Measurements from ENCODE around the gene OR52A1.
"Not testable (repeated sequence)": the region's sequence is repeated elsewhere in the genome, so short reads cannot be mapped to it uniquely, and the experiment has no call there.

Gene OR52A1

DNA sequence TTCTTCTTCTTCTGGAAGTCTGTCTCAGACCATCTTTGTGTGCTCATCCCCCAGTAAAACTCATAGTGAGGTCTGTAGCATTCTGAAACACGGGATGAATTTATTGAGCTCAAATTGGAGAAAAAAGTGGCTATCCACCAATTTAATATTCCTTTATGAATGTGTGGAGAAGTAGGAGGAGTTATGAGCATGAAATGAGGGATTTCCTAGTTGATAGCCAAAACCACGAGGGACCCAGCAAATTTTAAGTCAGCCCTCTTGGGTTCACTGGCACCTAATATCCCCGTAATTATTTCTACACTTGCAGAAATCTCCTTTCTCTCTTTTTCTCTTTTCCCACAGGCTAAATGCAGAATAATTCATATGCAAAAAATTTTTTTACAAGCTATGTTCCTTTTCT lies at the start of gene OR52A1:
Gene OR52A1 (minus strand): TSS at position 101 of the 400 bp plus-strand sequence. CDS start 2,388 bp downstream, outside the sequence.
- no peak for DNase-seq (ENCODE audit: low read depth, low spot score)

DNA sequence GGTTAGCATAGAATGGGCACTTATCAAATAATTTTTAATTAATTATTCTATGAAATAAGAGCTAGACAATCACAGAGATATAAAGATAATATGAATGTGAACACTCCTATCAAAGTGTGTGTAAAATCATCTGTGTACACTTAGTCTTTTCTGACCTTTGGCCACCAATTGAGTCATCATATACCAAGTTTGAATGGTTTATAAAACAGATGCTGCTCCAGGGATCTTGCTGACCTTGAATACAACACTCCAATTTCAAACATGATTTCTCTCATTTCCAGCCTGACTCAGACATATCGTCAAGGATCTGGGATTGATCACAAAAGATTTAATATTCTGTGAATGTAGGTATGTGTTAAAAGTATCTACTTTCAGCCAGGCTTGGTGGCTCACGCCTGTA lies 48.8 kb upstream of the OR52A1 start:
- no peak for DNase-seq (ENCODE audit: low read depth, low spot score)

DNA sequence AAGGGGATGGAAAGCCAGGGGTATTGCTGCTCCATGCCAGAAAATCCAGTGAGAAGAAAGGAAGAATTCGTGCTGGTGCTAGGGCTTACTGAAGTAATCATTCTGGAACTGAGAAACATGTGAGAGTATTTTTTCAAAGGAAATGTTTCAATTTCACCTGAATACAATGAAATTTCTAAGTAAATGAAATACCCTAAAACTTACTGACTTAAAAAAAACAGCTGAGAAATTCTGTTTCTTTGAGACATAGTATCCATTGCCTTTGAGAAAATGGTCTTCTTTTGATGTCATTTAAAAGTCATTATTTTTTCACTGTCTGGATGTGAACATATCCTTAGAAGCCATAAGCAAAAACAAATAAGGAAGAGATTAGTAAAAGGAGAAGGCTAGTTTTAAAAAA lies 46.0 kb upstream of the OR52A1 start, which contains the start of gene OR51V1:
Gene OR51V1 (minus strand): TSS at position 101 of the 400 bp plus-strand sequence. CDS start 0 bp downstream, at position 101.
- no peak for DNase-seq (ENCODE audit: low read depth, low spot score)

DNA sequence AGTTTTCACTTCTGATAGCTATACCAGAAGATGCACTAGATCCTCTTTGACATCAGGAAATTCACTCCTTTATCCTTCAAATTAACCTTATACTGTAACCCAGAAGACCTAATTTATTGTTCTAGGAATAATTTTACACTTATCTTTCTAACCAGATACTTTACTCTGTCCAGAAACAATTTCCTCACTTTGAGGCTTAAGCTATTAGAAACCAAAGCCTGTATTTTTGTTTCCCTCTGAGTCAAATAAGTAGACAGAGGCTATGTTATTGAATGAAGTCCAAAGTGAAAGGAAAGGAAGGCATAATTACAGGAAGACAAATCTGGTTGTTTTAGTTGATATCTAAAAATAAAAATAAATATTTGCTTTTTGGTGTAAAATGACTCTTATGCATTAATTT lies 43.7 kb upstream of the OR52A1 start:
- no peak for DNase-seq (ENCODE audit: low read depth, low spot score)

DNA sequence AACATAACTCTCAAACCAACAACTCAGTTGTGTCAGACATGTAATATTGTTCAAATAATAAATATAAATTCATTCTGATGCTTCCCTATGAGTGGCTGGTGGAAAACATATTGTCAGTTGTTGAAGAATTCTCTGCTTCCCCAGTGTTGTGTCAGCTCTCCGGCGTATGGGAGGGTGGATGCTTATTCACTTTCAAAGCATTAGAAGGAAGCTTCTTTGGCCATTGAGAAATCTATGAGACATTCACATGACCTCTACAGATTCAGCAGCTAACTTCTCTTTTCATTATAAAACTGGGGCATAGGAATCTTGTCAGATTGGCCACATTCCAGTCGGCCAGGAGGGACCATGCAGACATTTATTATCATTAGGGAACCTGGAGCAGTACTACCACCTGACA lies 43.0 kb upstream of the OR52A1 start:
- no peak for DNase-seq (ENCODE audit: low read depth, low spot score)

DNA sequence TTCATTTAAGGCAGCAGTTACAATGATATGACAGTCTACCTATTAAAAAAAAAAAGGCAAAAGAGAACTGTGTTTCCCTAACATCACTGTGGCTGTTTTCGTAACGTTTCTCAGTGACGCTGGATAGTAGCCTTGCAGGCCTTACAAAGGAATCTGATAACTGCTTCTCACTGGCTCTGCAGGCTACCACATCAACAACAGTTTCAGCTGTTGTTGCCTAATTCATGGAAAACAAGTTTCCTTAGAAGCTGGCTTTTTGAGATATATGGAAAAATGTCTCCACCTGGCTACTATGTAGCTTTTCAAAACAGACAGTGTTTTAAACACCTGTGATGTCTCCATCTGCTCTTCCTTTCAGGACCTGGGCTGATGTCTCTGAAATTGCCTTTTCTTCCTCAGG lies 42.2 kb upstream of the OR52A1 start:
- no peak for DNase-seq (ENCODE audit: low read depth, low spot score)

DNA sequence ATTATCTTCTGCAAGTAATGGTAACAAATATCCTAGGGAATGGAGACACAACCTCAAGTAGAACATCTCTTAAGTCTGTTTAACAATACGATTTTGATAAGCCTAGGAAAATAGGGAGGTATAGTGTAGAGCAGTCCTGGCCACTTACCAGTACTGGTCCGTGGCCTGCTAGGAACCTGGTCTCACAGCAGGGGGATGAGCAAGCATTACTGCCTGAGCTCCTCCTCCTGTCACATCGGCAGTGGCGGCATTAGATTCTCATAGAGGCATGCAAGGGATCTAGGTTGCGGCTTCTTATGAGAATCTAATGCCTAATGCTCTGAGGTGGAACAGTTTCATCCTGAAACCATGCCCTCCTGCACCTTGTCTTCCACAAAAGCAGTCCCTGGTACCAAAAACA lies 41.5 kb upstream of the OR52A1 start:
- no peak for DNase-seq (ENCODE audit: low read depth, low spot score)

DNA sequence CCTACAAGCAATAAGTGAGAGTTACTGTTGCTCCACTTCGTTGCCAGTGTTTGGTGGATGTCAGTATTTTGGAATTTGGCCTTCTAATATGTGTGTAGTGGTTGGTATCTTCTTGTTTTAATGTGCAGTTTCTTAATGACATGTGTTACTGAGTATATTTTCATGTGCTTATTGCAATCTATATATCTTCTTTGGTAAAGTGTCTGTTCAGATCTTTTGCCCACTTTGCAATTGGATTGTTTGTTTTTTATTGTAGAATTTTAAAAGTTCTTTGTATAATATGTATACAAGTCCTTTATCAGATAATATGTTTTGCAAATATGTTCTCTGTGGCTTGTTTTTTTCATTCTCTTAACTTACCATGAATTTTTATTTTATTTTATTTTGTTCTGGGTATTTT lies 38.2 kb upstream of the OR52A1 start:
- no peak for DNase-seq (ENCODE audit: low read depth, low spot score)

DNA sequence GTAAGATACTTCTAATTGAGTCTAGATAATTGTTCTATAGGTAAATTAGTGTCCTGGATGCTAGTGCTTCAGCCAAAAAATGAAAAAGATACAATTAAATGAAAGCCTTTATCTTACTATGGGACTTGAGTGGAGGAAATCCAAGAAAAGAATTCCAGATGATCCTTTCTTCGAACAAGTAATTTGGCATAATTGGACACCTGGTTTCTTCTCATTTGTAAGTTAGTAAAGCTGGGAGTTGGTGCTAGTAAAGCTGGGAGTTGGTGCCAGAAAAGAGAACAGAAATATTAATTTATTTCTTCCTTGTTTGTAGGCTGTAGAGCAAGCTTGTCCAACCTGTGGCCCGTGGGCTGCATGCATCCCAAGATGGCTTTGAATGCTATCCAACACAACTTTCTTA lies 33.6 kb upstream of the OR52A1 start:
- no peak for DNase-seq (ENCODE audit: low read depth, low spot score)

DNA sequence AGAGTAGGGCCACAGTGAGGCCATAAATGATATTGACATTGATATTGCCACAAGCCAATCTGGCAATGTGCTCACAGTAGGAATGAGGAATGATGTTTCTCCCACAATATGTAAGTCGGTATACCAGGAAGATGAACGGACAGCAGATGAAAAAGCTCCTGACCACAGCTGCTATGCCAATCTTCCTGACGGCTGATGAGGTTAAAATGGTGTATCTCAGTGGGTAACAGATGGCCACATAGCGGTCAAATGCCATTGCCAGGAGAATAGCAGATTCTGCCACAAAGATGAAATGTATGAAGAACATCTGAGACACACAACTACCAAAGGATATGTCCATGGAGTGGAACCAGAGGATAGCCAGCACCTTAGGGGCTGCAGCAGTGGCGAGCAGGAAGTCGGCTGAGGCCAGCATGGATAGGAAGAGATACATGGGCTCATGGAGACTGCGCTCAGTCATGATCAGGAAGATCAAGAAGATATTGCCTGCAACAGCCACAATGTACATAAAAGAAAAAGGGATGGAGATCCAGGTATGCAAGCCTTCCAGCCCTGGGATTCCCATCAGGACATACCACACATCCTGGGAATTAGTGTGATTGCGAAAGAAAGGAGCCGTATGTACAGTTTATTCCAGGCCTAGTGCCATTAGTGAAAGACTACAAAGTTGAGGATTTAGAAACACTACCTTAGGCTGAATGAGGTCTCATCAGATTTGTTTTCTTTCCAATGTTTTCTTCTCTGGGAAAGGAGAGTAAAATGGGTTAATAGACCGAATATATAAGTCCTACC lies 23.7 kb upstream of the OR52A1 start:
- no peak for DNase-seq (ENCODE audit: low read depth, low spot score)

DNA sequence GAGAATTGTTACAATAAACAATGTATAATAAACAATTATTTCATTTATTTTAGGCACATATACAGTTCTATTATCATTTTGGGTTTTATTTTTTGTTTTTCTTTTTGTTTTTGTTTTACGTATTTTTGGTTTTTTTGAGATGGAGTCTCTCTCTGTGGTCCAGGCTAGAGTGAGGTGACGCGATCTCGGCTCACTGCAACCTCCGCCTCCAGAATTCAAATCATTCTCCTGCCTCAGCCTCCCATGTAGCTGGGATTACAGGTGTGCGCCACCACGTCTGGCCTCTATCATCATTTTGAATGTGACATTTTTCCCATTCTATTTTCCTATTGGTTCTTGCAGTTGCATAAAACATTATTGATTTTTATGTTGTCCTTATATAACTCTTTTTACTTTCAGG lies 20.4 kb upstream of the OR52A1 start:
- no peak for DNase-seq (ENCODE audit: low read depth, low spot score)

DNA sequence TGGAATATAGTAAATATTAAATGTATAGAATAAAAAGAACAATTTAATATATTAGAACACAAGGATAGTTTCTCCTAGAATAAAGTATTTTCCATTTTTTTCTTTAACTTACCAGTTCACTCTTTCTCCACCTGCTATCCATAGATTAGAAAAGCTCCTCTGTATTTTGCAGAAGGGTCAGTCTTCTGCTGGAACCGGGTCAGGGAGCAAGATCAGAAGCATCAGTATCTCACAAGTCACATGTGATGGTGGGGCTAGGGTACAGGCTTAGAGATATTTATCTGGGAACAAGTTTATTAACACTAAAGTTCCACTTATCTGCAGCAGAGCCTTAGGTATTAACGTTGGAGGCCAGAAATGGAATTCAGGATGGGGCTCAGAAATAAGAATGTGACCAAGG lies 17.3 kb upstream of the OR52A1 start:
- no peak for DNase-seq (ENCODE audit: low read depth, low spot score)

DNA sequence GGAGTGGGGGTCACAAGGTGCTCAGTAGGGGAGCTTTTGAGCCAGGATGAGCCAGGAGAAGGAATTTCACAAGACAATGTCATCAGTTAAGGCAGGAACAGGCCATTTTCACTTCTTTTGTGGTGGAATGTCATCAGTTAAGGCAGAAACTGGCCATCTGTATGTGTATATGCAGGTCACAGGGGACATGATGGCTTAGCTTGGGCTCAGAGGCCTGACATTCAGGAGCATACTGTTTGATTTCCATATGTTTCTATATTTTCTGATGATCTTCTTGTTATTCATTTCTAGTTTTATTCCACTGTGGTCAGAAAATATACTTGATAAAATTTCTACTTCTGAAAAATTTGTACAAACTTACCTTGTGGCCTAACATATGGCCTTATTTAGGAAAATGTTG lies 11.3 kb upstream of the OR52A1 start:
- DNase-seq (ENCODE audit: low read depth, low spot score) = not testable (repeated sequence)

DNA sequence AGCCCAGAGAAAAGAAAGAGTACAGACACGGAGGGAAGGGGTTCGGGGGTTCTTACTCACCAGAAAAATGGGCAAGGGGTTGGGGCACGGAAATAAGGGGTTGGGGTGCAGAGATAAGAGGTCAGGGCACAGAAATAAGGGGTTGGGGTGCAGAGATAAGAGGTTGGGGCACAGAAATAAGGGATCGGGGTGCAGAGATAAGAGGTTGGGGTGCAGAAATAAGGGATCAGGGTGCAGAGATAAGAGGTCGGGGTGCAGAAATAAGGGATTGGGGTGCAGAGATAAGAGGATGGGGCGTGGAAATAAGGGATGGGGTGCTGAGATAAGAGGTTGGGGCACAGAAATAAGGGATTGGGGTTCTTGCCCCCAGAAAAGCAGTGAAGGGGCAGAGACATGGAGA lies 10.2 kb upstream of the OR52A1 start:
- not testable (repeated sequence) for DNase-seq (ENCODE audit: low read depth, low spot score)

DNA sequence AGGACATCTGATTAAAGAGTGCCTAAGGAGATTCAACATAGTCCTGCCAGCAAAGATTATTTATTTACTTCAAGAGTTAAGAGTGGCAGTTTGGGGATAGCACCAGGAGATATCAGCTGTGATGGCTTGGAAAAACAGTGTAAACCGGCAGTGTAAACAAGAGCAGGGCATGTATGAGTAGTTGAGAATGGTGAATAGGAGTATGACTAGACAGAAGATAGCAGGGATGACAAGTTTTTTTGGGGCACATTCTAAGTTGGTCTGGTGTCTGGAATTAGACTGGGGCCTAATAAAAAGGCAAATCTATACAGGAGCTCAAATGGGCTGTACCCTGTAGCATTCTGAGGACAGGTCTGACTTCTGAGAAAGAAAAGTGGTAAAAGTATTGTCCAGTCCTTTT lies 6.5 kb upstream of the OR52A1 start:
- DNase-seq (ENCODE audit: low read depth, low spot score) = not testable (repeated sequence)

DNA sequence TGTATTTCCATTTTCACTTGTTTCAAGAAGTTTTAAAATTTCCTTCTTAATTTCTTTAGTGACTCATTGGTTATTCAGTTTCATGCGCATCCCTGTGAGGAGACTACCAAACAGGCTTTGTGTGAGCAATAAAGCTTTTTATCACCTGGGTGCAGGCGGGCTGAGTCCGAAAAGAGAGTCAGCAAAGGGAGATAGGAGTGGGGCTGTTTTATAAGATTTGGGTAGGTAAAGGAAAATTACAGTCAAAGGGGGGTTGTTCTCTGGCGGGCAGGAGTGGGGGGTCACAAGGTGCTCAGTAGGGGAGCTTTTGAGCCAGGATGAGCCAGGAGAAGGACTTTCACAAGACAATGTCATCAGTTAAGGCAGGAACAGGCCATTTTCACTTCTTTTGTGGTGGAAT lies 5.7 kb upstream of the OR52A1 start:
- not testable (repeated sequence) for DNase-seq (ENCODE audit: low read depth, low spot score)

DNA sequence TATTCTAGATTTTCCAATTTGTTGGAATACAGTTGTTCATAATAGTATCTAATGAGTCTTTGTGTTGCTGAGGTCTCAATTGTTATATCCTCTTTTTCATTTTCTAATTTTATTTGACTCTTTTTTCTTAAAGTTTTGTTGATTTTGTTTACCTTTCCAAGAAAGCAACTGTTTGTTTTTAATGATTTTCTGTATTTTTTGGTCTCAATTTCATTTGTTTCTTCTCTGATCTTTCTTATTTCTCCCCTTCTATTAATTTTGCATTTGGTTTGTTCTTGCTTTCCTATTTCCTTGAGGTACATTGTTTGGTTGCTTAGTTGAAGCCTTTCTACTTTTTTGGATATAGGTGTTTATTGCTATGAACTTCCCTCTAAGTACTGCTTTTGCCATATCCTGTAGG lies 5.2 kb upstream of the OR52A1 start:
- DNase-seq (ENCODE audit: low read depth, low spot score) = no peak

DNA sequence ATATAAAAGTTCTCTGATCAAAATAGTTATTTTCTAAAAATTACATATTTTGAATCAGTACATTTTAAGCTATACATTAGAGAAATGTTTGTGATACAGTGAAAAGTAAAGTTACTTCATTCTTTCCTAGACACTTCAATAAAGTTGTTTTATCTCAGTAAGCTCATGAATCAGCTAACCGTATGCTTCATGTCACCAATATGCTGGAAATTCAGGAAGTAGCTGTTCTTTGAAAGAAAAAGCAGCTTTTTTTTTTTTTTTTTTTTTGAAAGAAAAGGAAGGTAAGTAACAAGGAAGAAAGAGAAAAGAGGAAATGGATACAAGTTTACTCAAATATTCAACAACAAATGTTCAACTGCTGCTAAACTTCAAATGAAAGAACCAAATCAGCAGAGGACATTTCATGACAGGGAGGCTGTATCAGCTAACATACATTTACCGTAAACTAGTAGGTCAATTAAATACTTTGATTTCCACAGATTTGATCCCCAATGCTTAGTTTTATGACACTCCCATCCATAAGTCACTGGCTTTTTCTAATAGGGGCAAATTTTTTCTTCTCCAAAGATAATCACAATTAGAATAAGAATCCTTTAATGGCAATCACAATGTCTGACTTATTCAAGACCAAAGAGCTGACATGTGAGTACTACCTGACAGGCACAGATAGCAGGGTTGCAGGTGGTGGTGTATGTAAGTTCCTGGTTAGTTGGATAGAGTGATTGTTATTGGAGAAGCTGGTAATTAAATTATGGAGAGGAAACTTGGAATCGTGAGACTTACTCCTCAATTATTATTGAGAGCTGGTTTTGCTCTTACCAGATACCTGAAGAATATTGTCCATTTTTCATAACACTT lies 754 bp downstream of the OR52A1 start:
- DNase-seq (ENCODE audit: low read depth, low spot score) = no peak

DNA sequence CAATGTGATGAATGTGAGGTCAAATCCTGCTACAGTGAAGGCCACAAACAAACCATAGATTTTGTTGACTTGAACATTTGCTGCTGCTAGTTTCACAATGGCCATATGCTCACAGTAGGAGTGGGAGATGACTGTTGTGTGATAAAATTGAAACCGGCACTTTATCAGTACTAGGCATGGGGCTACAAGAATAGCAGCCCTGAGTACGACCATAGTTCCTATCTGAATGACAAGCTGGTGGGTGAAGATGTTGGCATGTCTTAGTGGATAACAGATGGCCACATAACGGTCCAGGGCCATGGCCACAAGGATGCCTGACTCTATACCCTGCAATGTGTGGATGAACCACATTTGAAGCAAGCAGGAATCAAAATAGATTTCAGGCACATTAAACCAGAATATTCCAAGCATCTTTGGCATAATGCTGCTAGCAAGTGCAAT lies 2.8 kb downstream of the OR52A1 start:
- no peak for DNase-seq (ENCODE audit: low read depth, low spot score)

DNA sequence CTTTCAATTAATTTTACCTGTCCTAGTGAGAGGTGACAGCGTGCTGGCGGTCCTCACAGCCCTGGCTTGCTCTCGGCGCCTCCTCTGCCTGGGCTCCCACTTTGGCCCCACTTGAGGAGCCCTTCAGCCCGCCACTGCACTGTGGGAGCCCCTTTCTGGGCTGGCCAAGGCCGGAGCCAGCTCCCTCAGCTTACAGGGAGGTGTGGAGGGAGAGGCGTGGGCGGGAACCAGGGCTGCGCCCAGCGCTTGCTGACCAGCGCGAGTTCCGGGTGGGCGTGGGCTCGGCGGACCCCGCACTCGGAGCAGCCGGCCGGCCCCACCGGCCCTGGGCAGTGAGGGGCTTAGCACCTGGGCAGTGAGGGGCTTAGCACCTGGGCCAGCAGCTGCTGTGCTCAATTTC lies 10.4 kb downstream of the OR52A1 start:
- DNase-seq (ENCODE audit: low read depth, low spot score) = not testable (repeated sequence)

DNA sequence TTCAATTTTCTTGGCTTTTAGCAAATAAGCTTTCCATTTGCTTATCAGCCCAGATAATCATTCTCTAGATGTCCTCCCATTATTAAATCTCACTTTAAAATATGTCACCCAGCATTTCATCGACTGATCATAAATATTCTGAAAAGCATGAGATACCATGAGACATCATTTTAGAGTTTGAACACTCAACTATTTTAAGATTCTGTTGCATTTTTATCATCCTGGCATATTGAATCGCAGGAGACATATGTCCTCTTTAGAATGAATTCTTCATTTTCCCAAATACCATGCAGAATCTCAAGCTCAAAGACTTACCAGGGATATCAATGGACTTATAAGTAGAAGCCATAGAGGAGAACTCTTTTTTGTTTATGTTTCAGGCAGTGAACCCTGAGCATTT lies 16.6 kb downstream of the OR52A1 start, which contains the start of gene OR52A5:
Gene OR52A5 (minus strand): TSS at position 361 of the 400 bp plus-strand sequence. CDS start 5,714 bp downstream, outside the sequence.
- no peak for DNase-seq (ENCODE audit: low read depth, low spot score)

DNA sequence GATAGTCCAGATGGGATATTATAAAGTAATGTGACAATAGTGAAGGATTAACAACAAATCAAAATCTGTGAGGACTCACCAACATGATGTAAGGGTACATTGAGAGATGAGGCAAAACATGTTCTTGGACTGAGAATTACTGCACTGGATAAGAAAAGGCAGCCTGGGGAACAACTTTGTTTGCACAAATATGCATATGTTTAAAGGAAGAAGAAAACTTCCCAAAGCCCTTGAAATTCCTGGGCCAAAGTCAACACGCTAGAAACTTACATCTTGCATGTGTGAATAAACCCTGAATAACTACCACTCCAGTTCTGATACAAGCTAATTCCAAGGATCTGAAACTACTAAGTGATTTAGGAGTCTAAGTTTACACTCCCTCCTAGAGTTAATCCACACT lies 17.5 kb downstream of the OR52A1 start:
- no peak for DNase-seq (ENCODE audit: low read depth, low spot score)

DNA sequence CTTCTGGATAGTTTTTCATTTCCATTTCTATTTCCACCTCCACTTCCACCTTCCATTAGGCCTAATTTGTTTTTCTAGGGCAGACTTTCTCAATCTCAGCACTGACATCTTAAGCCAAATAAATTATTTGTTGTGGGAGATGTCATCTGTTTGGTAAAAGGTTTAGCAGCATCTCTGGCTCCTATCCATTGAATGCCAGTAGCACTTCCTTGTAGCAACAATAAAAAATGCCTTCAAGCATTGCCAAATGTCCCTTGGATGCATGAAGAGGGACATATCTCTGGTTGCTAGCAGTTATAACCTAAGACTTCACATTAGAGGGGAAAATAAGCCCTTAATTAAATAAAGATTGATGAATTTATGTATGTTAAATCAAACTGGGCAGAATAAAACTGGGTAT lies 18.3 kb downstream of the OR52A1 start:
- no peak for DNase-seq (ENCODE audit: low read depth, low spot score)
